Adrenal gland (tissue), 12 donors: ENCODE measurements around the gene FRRS1L. TPM values are rescaled to one million over a fixed set of nuclear protein-coding genes. Genes with fewer than 3 reads are reported as not detected.
A peak's percentile ranks its signal among the peaks of the same experiment; 100 is the strongest.

Experiments
- DNase-seq, 7 donors: peaks; one replicate each; pipeline ENCODE4 v3.0.0-alpha.2; 2019 to 2020
- H3K27ac ChIP-seq, 5 donors: fragments of 200-600 bp; sonication (generic) in 4 of 5; 1 replicate in 3 of 5; 2 replicates in 2 of 5; pipeline versions ENCODE4 v1.5.1 to v1.8.0; 2016 to 2020; ENCODE audit warnings: mild to moderate bottlenecking in 1 of 5
- H3K27me3 ChIP-seq: fragments of 200-600 bp; 2 replicates; pipeline ENCODE4 v1.8.0; 2021
- H3K36me3 ChIP-seq, 2 donors: fragments of 200-600 bp; replicated peaks in 1 of 2; 1 replicate in 1 of 2; 2 replicates in 1 of 2; pipeline versions ENCODE4 v1.5.1 to v1.8.0; 2018 to 2022
- H3K4me1 ChIP-seq, 2 donors: fragments of 200-600 bp; replicated peaks in 1 of 2; 1 replicate in 1 of 2; 2 replicates in 1 of 2; pipeline versions ENCODE4 v1.5.1 to v1.8.0; 2018 to 2021
- H3K4me3 ChIP-seq, 4 donors: fragments of 200-600 bp; sonication (generic) in 3 of 4; one replicate each; pipeline ENCODE4 v1.5.1; 2016 to 2018
- H3K9me3 ChIP-seq, 3 donors: fragments of 200-600 bp; sonication (generic) in 1 of 3; replicated peaks in 1 of 3; 1 replicate in 2 of 3; 2 replicates in 1 of 3; pipeline versions ENCODE4 v1.5.1 to v1.8.0; 2016 to 2021
- POLR2A ChIP-seq, 2 donors: fragments of 450-650 bp; IDR thresholded peaks; one replicate each; pipeline ENCODE4 v1.6.1; 2017; ENCODE audit warnings: antibody characterized with exemption in 2 of 2, mild to moderate bottlenecking in 2 of 2, moderate library complexity in 1 of 2
- WGBS, 4 donors: extraction: QIAGEN DNeasy Blood & Tissue Kit in 2 of 4; methylation state at CpG; one replicate each; pipeline versions ENCODE4 v1.1.5 to v1.1.7; 2013 to 2017; 5-methylcytosine and 5-hydroxymethylcytosine counted together
- intact Hi-C, 2 donors: fragments of 100-400 bp; cut with DNase I; formaldehyde crosslinking; loops; one replicate each; pipeline versions ENCODE4 v1.14.1 to v1.15.0; 2022 to 2023
- polyA plus RNA-seq, 3 donors: library from polyadenylated mRNA; stranded (reverse); fragments of 200-250 nt in 2 of 3; fragments of 350-450 nt in 1 of 3; fragmentation: Illumina TruSeq in 1 of 3; extraction: RNeasy Lipid Tissue Mini Kit (QIAGEN cat#74804) in 1 of 3; gene quantifications; one replicate each; pipeline ENCODE4 v1.2.3, GENCODE V29; 2013 to 2014
- total RNA-seq, 9 donors: library from RNA; depleted of rRNA in 4 of 9; stranded (reverse); fragments of >200 nt in 4 of 9; fragments of 120-200 nt in 1 of 9; fragmentation: NEBNext Ultra II Directional in 1 of 9; extraction: Animal tissue kit (Norgen Biotek cat#: 25700) in 1 of 9; gene quantifications; one replicate each; pipeline versions ENCODE4 v1.1.0 to v1.2.4, GENCODE V29; 2013 to 2023
- TF ChIP-seq, protein P1 (sequence below), 6 experiments: fragments of 450-650 bp in 4 of 6; fragments of 200-600 bp in 2 of 6; sonication (generic) in 1 of 6; IDR thresholded peaks; 1 replicate in 5 of 6; 2 replicates in 1 of 6; pipeline versions ENCODE4 v1.5.1 to v1.8.0; 2016 to 2021; ENCODE audit warnings: antibody characterized with exemption in 6 of 6, mild to moderate bottlenecking in 2 of 6, moderate library complexity in 1 of 6
- donor health status: healthy with polysubstance abuse.
- donor health status: Bipolar disorder and iron deficiency.
- donor health status: DM: yes; HTN: yes; CAD: no.
- donor health status: DM: no; HTN: no; CAD: no.
- donor health status: DM: no; HTN: no; CAD: no.
- donor health status: DM: yes; HTN: yes; CAD: no.

FRRS1L gene
- total and polyA plus RNA-seq, 12 donors = 2.9 to 24.8 (median 14.8) TPM

DNA sequence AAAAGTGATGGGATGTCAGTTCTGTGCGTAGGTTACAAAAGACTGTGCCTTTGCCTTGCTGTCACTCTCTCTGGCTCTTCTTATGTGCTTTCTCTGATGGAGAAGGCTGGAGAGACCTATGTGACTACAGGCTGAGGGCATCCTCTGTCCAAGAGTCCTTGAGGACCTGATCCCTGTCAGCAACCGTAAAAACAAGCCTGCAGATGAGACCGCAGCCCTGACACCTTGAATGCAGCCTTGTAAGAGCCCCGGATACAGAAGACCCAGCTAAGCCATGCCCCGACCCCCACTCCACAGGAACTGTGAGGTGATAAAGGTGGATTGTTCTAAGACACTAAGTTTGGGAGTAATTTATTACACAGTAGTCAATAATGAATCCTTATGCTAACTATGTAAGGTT, 32.6 kb upstream of the FRRS1L start:
- WGBS, 4 donors = 78 to 85% (median 80%) methylated on average over 5 of the region's 5 CpGs
- Histone ChIP-seq H3K9me3 (no peaks in the 10 kb centered on the region), H3K27ac (no peak overlapping the region), H3K4me1 (peaks cover 0 to 11% of the 10 kb centered on the region in 2 donors), H3K4me3 (no peak overlapping the region), H3K27me3 (no peaks in the 10 kb centered on the region), H3K36me3 (no peaks in the 10 kb centered on the region)
- TF ChIP-seq, protein P1, sequence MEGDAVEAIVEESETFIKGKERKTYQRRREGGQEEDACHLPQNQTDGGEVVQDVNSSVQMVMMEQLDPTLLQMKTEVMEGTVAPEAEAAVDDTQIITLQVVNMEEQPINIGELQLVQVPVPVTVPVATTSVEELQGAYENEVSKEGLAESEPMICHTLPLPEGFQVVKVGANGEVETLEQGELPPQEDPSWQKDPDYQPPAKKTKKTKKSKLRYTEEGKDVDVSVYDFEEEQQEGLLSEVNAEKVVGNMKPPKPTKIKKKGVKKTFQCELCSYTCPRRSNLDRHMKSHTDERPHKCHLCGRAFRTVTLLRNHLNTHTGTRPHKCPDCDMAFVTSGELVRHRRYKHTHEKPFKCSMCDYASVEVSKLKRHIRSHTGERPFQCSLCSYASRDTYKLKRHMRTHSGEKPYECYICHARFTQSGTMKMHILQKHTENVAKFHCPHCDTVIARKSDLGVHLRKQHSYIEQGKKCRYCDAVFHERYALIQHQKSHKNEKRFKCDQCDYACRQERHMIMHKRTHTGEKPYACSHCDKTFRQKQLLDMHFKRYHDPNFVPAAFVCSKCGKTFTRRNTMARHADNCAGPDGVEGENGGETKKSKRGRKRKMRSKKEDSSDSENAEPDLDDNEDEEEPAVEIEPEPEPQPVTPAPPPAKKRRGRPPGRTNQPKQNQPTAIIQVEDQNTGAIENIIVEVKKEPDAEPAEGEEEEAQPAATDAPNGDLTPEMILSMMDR (IDR thresholded peaks at IDR 0.05) = no peak
- TF ChIP-seq POLR2A (IDR thresholded peaks at IDR 0.05) = no peak
- intact Hi-C loops = loop anchor here in 1 of 2 donors (10.0 kb wide), 2 partner anchors 125 to 205 kb away; partner anchors contain the start of gene EPB41L4B
- no peak for DNase-seq

DNA sequence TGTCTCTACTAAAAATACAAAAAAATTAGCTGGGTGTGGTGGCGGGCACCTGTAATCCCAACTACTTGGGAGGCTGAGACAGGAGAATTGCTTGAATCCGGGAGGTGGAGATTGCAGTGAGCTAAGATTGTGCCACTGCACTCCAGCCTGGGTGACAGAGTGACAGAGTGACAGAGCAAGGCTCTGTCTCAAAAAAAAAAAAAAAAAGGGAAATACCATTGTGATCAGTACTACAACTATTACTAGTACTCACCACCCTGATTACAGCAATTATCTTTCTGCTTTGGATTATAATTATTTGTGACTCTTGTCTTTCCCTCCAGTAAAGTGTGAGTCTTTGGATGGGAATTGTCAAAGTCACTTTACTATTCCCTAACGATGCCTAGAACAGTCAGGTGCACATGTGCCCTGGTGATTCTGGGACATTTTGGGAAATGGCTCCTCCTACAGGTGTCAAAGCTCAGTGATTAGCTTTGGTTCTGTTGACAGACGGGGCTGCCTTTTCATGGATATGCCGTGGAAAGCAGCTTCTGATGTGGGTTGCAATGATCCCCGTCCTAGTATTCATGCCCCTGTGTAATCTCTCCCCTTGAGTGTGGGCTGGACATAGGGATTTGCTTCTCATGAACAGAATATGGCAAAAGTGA, 31.8 kb upstream of the FRRS1L start:
- Histone ChIP-seq H3K27me3 (no peaks in the 10 kb centered on the region), H3K4me1 (peaks cover 0 to 11% of the 10 kb centered on the region in 2 donors), H3K27ac (no peak overlapping the region), H3K4me3 (no peak overlapping the region), H3K36me3 (no peaks in the 10 kb centered on the region), H3K9me3 (no peaks in the 10 kb centered on the region)
- WGBS, 4 donors = 65 to 83% (median 75%) methylated on average over 5 to 6 of the region's 6 CpGs
- no peak for DNase-seq
- no peak for TF ChIP-seq POLR2A (IDR thresholded peaks at IDR 0.05)
- TF ChIP-seq, protein P1 (IDR thresholded peaks at IDR 0.05) = no peak
- intact Hi-C loops = loop anchor here in 1 of 2 donors (10.0 kb wide), 2 partner anchors 126 to 206 kb away; partner anchors contain the start of gene EPB41L4B

DNA sequence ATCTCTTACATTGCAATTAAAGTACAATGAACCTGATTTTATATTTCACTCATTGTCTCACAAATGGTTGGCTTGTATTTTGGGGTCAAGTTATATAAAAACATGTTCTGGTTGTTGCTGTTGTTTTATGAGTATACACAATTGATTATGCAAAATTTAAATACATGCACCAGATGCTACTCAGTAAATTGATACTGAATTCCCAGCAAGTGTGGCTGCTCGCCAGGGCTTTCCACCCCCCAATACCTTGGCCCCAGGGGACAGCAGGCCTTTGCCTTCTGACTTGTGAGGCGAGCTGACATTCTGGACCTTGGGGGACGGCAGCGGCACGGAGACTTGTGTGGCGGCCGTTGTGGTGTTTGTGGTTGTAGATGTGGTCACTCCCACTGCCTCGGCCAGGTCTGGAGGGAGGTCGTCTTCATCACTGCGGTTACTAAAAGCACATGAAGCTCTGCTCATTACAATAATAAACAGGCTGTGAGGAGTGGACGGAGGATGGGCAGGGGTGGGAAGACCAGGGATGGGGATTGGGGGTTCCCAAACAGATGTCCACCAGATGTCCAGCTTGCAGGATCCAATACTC, 27.0 kb upstream of the FRRS1L start:
- Histone ChIP-seq H3K4me1 (no peaks in the 10 kb centered on the region), H3K4me3 (no peak overlapping the region), H3K36me3 (no peaks in the 10 kb centered on the region), H3K27ac (no peak overlapping the region), H3K27me3 (no peaks in the 10 kb centered on the region), H3K9me3 (no peaks in the 10 kb centered on the region)
- intact Hi-C loops = loop anchor here (5.0 to 10.0 kb wide), 3 partner anchors 128 to 211 kb away; partner anchors contain the start of gene EPB41L4B (in 2 of the 2)
- TF ChIP-seq, protein P1 (IDR thresholded peaks at IDR 0.05) = no peak
- no peak for TF ChIP-seq POLR2A (IDR thresholded peaks at IDR 0.05)
- DNase-seq = no peak
- WGBS, 4 donors = 67 to 77% (median 71%) methylated on average over 4 to 11 of the region's 11 CpGs

DNA sequence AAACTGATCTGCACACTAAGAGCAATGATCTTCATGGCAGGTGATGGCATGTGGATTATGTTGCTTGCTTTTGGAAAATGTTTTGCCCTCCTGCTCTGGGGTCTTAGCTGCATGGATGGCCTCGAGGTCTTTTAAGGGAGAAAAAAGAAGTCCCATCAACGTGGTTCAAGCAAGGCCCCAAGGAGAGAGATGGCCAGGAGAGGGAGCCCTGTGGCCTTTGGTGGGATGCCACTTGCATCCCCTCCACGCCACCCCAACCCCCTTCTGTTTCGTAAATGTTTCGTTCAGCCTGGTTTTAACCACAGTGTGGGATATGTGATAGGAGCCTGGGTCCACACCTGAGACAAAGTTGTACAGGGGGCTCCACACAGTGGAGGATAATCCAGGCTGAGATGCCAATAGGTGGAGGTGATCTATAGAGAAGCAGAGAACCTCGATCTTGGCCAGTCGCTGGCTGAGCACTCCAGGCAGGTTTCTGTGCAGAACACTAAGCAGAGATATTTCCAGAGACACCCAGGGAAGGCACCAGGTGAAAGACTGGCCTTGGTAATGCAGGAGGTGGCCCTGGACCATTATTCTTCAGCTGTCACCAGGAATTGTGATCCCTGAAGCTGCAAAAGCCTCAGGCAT, 25.8 kb upstream of the FRRS1L start:
- Histone ChIP-seq H3K4me3 (no peak overlapping the region), H3K27me3 (no peaks in the 10 kb centered on the region), H3K9me3 (no peaks in the 10 kb centered on the region), H3K27ac (no peak overlapping the region), H3K4me1 (no peaks in the 10 kb centered on the region), H3K36me3 (no peaks in the 10 kb centered on the region)
- intact Hi-C loops = loop anchor here (5.0 to 10.0 kb wide), 3 partner anchors 129 to 212 kb away; partner anchors contain the start of gene EPB41L4B (in 2 of the 2)
- TF ChIP-seq POLR2A (IDR thresholded peaks at IDR 0.05) = no peak
- TF ChIP-seq, protein P1 (IDR thresholded peaks at IDR 0.05) = peak in 5 of 6 experiments; percentile 25 to 59 (median 51)
- DNase-seq = peak; percentile 25 to 66 (median 42)
- 38 to 60% (median 49%) methylated on average over 7 of the region's 7 CpGs for WGBS, 4 donors
